DND-41 (cell line): ENCODE results near the gene ZNF280A.

Experiments
- EZH2 ChIP-seq: IDR thresholded peaks from 3 replicates; pipeline ENCODE4 v1.6.1; 2012; ENCODE audit warnings: borderline replicate concordance, low read depth, mild to moderate bottlenecking, moderate library complexity, low read length, inconsistent platforms; ENCODE audit not compliant: severe bottlenecking
- TF ChIP-seq, protein P1 (sequence below): IDR thresholded peaks from 2 replicates; pipeline ENCODE4 v1.5.1; 2012; ENCODE audit warnings: borderline replicate concordance, low read length, moderate library complexity, mild to moderate bottlenecking; ENCODE audit not compliant: poor library complexity, severe bottlenecking; ENCODE audit errors: extremely low read depth

DNA sequence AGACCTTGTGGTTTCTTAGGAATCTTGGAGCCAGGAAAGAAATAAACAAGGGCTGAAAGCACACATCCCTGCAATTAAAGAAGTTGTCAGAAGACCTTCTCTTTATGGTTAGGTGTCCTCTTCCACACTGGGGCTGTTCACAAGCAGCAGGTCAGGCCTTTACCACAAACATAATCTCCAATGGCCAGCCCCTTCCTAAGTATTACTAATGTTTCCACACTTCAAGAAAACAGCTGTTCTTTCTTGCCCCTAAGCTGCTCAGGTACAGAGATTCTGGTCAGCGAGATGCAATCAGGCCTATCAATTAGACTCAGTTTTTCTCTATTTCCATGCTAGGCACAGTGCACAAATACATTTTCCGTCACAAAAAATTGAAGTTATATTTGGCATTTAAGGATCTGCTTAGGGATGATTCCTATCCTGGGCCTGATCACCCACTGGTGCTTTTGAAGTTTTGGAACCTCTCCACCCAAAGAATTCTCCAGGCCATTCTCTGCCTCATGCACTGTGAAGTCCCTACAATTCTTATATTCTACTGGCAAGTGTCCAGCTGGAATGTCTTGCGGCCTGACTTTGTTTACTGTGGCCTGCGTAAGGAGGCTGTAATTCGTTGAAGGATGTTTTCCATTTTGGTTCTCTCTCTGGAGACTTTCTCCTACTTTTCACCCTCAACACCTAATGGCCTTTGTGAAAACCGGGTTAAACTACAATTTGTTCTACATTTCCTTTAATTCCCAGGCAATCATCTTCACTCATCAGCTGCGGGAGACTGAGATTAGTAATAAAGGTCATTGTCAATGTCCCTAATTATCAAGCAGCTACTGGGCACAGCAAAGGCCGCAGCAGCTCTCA, 33.9 kb upstream of the ZNF280A start:
- TF ChIP-seq, protein P1, sequence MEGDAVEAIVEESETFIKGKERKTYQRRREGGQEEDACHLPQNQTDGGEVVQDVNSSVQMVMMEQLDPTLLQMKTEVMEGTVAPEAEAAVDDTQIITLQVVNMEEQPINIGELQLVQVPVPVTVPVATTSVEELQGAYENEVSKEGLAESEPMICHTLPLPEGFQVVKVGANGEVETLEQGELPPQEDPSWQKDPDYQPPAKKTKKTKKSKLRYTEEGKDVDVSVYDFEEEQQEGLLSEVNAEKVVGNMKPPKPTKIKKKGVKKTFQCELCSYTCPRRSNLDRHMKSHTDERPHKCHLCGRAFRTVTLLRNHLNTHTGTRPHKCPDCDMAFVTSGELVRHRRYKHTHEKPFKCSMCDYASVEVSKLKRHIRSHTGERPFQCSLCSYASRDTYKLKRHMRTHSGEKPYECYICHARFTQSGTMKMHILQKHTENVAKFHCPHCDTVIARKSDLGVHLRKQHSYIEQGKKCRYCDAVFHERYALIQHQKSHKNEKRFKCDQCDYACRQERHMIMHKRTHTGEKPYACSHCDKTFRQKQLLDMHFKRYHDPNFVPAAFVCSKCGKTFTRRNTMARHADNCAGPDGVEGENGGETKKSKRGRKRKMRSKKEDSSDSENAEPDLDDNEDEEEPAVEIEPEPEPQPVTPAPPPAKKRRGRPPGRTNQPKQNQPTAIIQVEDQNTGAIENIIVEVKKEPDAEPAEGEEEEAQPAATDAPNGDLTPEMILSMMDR, result no peak
- no peak for TF ChIP-seq EZH2
